Vagina (tissue), 2 donors: ENCODE measurements around the gene SLC9A7. TPM values are rescaled to one million over a fixed set of nuclear protein-coding genes. Genes with fewer than 3 reads are reported as not detected.
A peak's percentile ranks its signal among the peaks of the same experiment; 100 is the strongest.

Source experiments
- DNase-seq, 2 donors: peaks; one replicate each; pipeline ENCODE4 v3.0.0-alpha.2; 2017; ENCODE audit errors: extremely low spot score in 2 of 2
- H3K27ac ChIP-seq: fragments of 200-600 bp; sonication (generic); one replicate; pipeline ENCODE4 v1.5.1; 2019
- H3K27me3 ChIP-seq: fragments of 200-600 bp; sonication (generic); one replicate; pipeline ENCODE4 v1.5.1; 2019
- H3K36me3 ChIP-seq, 2 donors: fragments of 200-600 bp; sonication (generic); one replicate each; pipeline ENCODE4 v1.5.1; 2017 to 2019
- H3K4me1 ChIP-seq: fragments of 200-600 bp; sonication (generic); one replicate; pipeline ENCODE4 v1.5.1; 2019
- H3K4me3 ChIP-seq, 2 donors: fragments of 200-600 bp; sonication (generic); 1 replicate in 1 of 2; 2 replicates in 1 of 2; pipeline ENCODE4 v1.5.1; 2016 to 2019
- H3K9me3 ChIP-seq: fragments of 200-600 bp; sonication (generic); one replicate; pipeline ENCODE4 v1.5.1; 2019
- CTCF ChIP-seq, 3 experiments: fragments of 450-650 bp in 2 of 3; fragments of 200-600 bp in 1 of 3; sonication (generic) in 1 of 3; IDR thresholded peaks; one replicate each; pipeline ENCODE4 v1.5.1; 2017 to 2019; ENCODE audit warnings: antibody characterized with exemption in 3 of 3, mild to moderate bottlenecking in 2 of 3, moderate library complexity in 2 of 3
- POLR2A ChIP-seq, 2 donors: fragments of 450-650 bp; IDR thresholded peaks; one replicate each; pipeline ENCODE4 v1.6.1; 2017; ENCODE audit warnings: antibody characterized with exemption in 2 of 2, mild to moderate bottlenecking in 2 of 2, moderate library complexity in 2 of 2
- POLR2AphosphoS5 ChIP-seq, 2 donors: sonication (generic); formaldehyde crosslinking; IDR thresholded peaks; one replicate each; pipeline ENCODE4 v1.9.0; 2017; ENCODE audit warnings: antibody characterized with exemption in 2 of 2, mild to moderate bottlenecking in 2 of 2, low read depth in 1 of 2; ENCODE audit not compliant: insufficient read depth in 1 of 2
- intact Hi-C: fragments of 100-400 bp; cut with DNase I; formaldehyde crosslinking; loops from one replicate; pipeline ENCODE4 v1.15.1; 2023
- total RNA-seq: library from RNA; depleted of rRNA; stranded (reverse); fragments of >200 nt; gene quantifications from one replicate; pipeline ENCODE4 v1.2.3, GENCODE V29; 2016

SLC9A7 gene
- total RNA-seq, 1 donor from 2014 or later = 4.2 TPM

DNA sequence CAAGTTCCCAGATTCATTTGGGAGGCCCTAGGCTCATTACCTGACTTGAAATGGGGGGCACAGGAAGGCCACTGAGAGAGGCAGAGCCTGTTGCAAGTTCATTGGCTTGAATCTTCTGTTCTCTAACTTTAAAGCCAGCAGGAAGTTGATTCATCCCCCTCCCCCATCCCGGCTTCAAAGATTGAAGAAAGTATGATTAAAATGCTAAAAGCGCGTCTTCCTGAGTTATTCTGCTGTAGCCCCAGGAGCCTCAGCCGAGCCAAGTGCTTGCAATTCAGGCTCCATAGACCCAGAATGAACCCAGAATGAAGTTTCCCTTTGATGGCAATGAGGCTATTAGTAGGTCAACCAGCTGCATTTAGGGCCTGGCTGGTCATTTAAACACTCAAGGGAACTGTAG lies 170.7 kb downstream of the SLC9A7 start:
- no peak for DNase-seq
- H3K4me3 ChIP-seq = no peak overlapping the region
- TF ChIP-seq POLR2AphosphoS5 (IDR thresholded peaks at IDR 0.05; ENCODE audit: insufficient read depth in 1 of 2, low read depth in 1 of 2) (no peak), POLR2A (IDR thresholded peaks at IDR 0.05) (no peak), CTCF (IDR thresholded peaks at IDR 0.05) (no peak)

GRCh38 chrX:46587753-46588171 lies 171.2 kb downstream of the SLC9A7 start:
- peak in 1 of 2 donors; percentile 25 for DNase-seq
- H3K27me3 ChIP-seq = no peaks in the 10 kb centered on the region
- H3K36me3 ChIP-seq = no peaks in the 10 kb centered on the region
- H3K4me1 ChIP-seq = peaks cover 27% of the 10 kb centered on the region
- H3K27ac ChIP-seq = peak overlapping the region; percentile 38
- peak overlapping the region in 1 of 2 donors; percentile 2 for H3K4me3 ChIP-seq
- intact Hi-C loops = no loop called here
- TF ChIP-seq POLR2A (IDR thresholded peaks at IDR 0.05) (no peak), POLR2AphosphoS5 (IDR thresholded peaks at IDR 0.05; ENCODE audit: insufficient read depth in 1 of 2, low read depth in 1 of 2) (no peak), CTCF (IDR thresholded peaks at IDR 0.05) (no peak)
- H3K9me3 ChIP-seq = no peaks in the 10 kb centered on the region

More for the DNA sequence above, 170.7 kb downstream of the SLC9A7 start:
- H3K36me3 ChIP-seq = no peaks in the 10 kb centered on the region
- intact Hi-C loops = no loop called here
- no peaks in the 10 kb centered on the region for H3K9me3 ChIP-seq
- H3K4me1 ChIP-seq = peaks cover 27% of the 10 kb centered on the region
- no peaks in the 10 kb centered on the region for H3K27me3 ChIP-seq
- peak overlapping the region; percentile 38 for H3K27ac ChIP-seq

- Histone ChIP-seq H3K36me3 (no peaks in the 10 kb centered on the region), H3K9me3 (no peaks in the 10 kb centered on the region), H3K4me3 (peak overlapping the region in 1 of 2 donors; percentile 2), H3K27ac (no peak overlapping the region), H3K4me1 (peaks cover 27% of the 10 kb centered on the region), H3K27me3 (no peaks in the 10 kb centered on the region)
- DNase-seq = peak in 1 of 2 donors; percentile 20
- intact Hi-C loops = no loop called here
- no peak for TF ChIP-seq CTCF (IDR thresholded peaks at IDR 0.05)
- TF ChIP-seq POLR2AphosphoS5 (IDR thresholded peaks at IDR 0.05; ENCODE audit: insufficient read depth in 1 of 2, low read depth in 1 of 2) = no peak
- TF ChIP-seq POLR2A (IDR thresholded peaks at IDR 0.05) = no peak
Observed at GRCh38 chrX:46587158-46587557, 171.8 kb downstream of the SLC9A7 start.

DNA sequence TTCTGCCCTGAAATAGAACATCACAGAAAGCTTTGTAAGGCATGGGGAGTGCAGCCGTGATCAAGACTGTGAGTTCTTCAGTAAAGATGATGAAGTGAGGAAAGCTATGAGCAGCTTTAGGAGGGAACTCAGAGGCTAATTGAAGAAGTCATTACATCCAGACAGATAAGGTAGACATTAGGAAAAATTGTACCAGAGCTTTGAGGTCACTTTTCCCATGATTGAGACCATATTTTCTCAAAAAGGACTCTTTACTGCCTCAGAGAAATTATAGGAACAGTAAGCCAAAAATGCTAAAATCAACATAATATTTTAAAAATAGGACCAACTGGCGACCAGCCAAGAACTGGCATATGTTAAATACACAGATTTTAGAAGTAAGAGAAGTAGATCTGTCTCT lies 174.2 kb downstream of the SLC9A7 start:
- H3K27ac ChIP-seq = no peak overlapping the region
- no peaks in the 10 kb centered on the region for H3K36me3 ChIP-seq
- no peaks in the 10 kb centered on the region for H3K9me3 ChIP-seq
- DNase-seq = no peak
- TF ChIP-seq CTCF (IDR thresholded peaks at IDR 0.05) = no peak
- TF ChIP-seq POLR2A (IDR thresholded peaks at IDR 0.05) = no peak
- no peak for TF ChIP-seq POLR2AphosphoS5 (IDR thresholded peaks at IDR 0.05; ENCODE audit: insufficient read depth in 1 of 2, low read depth in 1 of 2)
- intact Hi-C loops = no loop called here
- peaks cover 27% of the 10 kb centered on the region for H3K4me1 ChIP-seq
- no peaks in the 10 kb centered on the region for H3K27me3 ChIP-seq
- H3K4me3 ChIP-seq = no peak overlapping the region

GRCh38 chrX:46582966-46583365 lies 176.0 kb downstream of the SLC9A7 start:
- intact Hi-C loops = no loop called here
- H3K4me3 ChIP-seq = no peak overlapping the region
- H3K36me3 ChIP-seq = no peaks in the 10 kb centered on the region
- no peaks in the 10 kb centered on the region for H3K27me3 ChIP-seq
- TF ChIP-seq POLR2A (IDR thresholded peaks at IDR 0.05) (no peak), POLR2AphosphoS5 (IDR thresholded peaks at IDR 0.05; ENCODE audit: insufficient read depth in 1 of 2, low read depth in 1 of 2) (no peak), CTCF (IDR thresholded peaks at IDR 0.05) (no peak)
- DNase-seq = no peak
- H3K27ac ChIP-seq = no peak overlapping the region
- peaks cover 22% of the 10 kb centered on the region for H3K4me1 ChIP-seq
- H3K9me3 ChIP-seq = no peaks in the 10 kb centered on the region
